Measurements from ENCODE around the gene GPN2.
A peak's percentile ranks its signal among the peaks of the same experiment; 100 is the strongest.
"Not testable (repeated sequence)": the region's sequence is repeated elsewhere in the genome, so short reads cannot be mapped to it uniquely, and the experiment has no call there.

GPN2 gene

GRCh38 chr1:26856604-26857469 is 33.2 kb downstream of the GPN2 start:
- no peak for DNase-seq

DNA sequence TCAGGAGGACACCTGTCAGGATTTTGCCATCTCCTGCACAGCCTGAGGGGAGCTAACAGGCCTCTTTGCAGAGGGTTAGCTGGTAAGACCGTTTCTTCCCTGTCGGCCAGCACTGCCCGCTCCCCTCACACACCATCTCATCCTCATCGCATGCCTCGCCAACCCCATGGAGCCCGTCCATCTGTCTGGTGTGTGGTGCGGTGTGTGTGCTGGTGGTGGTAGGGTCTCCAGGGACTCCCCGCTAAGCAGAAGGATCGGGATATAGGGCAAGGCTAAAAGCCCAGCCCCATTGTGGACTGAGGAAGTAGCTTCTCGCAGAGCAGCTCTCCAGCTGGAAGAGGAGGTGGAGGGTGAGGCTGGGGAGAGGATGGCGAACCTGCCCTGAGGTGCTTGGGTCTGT is 33.9 kb downstream of the GPN2 start:
- DNase-seq: no peak

- no peak for DNase-seq
Observed at GRCh38 chr1:26855636-26856035, 34.4 kb downstream of the GPN2 start.

GRCh38 chr1:26854906-26855305 is 35.2 kb downstream of the GPN2 start:
- DNase-seq: no peak

GRCh38 chr1:26853600-26853999 is 36.5 kb downstream of the GPN2 start:
- DNase-seq: no peak

- peak; percentile 76 for DNase-seq
Observed at GRCh38 chr1:26853156-26853555, 36.9 kb downstream of the GPN2 start.

- DNase-seq: no peak
Observed at GRCh38 chr1:26852701-26853100, 37.4 kb downstream of the GPN2 start.

GRCh38 chr1:26851106-26851684 is 38.9 kb downstream of the GPN2 start:
- DNase-seq: no peak

- no peak for DNase-seq
Observed at GRCh38 chr1:26848941-26849774, 40.9 kb downstream of the GPN2 start.

DNA sequence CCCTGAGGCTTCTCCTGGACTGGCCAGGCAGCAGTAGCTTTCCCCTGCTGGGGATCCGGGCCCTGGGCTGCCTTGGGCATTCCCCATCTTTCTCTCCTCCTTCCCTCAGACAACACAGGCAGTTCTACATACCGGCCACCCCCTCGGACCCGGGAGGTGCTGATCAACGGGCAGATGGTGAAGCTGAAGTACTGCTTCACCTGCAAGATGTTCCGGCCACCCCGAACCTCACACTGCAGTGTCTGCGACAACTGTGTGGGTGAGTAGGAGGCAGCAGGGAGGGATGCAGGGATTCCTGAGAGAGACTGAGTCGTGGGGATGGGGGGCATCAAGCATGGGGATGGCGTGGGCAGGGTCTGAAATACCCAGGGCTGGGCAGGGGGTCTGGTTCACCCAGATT is 41.6 kb downstream of the GPN2 start:
- DNase-seq: no peak

- not testable (repeated sequence) for DNase-seq
Observed at GRCh38 chr1:26847826-26848225, 42.3 kb downstream of the GPN2 start.

GRCh38 chr1:26844424-26845196 is 45.5 kb downstream of the GPN2 start:
- no peak for DNase-seq

- DNase-seq: no peak
Observed at GRCh38 chr1:26839779-26840178, 50.3 kb downstream of the GPN2 start.

DNA sequence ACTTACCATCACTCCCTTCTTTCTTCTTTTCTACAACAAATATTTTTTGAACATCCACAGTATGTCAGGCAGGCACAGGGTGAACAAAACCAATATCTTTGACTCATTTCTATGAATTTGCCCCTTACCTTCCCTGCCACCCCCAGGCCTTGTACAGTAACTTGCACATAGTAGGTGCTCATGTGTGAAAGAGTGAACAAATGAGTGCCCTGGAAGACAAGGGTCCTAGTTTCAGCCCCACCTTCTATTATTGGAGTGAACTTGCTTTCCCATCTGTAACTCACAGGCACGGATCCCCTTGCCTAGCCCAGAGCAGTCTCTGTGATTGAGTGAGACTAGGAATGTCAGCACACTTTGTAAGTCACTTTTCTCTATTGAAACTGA is 50.8 kb downstream of the GPN2 start:
- no peak for DNase-seq

- peak; percentile 62 for DNase-seq
Observed at GRCh38 chr1:26838474-26839338, 51.4 kb downstream of the GPN2 start.

DNA sequence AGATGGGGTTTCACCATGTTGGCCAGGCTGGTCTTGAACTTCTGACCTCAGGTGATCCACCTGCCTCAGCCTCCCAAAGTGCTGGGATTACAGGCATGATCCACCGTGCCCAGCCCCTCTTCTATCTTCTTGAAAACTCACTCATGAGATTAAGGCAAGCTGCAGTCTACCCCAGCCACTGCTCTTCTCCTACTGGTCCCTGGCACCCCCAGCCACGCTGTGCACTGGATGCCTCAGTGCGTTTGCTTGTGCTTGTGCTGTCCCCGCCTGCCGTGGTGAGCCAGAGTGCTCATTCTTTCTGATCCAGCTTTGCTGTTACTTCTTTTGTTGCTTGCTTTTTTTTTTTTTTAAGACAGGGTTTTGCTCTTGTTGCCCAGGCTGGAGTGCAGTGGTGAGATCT is 52.4 kb downstream of the GPN2 start:
- DNase-seq: not testable (repeated sequence)

DNA sequence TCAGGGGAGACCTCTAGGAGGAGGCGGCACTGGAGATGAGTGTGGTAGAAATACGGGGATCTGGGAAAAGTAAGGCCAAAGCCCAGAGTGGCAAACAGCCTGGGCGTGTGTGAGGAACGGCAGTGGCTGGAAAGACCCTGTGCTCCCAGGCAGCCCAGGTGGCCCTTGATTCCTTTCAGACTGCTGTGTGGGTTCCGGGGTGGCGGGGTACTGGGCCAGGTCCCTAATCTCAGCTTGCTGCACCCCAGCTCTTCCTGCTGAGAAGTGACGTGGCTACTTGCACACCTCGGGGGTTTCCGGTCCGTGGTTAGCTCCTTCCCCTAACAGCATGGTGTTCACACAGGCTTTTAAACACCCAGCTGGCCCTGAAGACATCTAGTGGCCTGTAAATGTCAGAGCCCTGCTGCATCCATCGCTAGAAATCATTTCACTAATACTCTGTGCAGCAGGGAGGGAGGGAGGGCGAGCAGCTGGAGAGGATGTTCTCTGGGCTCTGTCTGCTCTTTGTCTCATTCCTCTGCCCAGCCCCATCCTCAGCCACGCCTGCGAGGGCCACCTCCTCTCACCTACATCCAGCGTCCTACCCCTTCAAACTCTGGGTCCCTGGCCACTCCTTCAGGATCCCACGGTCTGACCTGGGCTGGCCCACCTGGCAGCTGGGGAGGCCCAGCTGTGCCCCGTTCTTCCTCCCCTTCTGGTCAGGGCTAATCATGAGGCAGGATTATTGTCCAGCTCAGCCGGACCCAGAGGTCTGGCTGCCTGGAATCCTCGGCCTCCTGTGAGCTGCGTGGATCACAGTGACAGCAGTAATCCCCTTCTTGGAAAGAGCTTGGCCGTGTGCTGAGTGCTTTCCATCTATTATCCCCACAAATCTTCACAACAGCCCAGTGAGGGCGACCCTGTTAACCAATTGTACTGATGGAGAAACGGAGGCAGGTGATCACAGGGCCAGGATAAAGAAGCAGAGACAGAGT is 56.4 kb downstream of the GPN2 start:
- DNase-seq: peak; percentile 96

DNA sequence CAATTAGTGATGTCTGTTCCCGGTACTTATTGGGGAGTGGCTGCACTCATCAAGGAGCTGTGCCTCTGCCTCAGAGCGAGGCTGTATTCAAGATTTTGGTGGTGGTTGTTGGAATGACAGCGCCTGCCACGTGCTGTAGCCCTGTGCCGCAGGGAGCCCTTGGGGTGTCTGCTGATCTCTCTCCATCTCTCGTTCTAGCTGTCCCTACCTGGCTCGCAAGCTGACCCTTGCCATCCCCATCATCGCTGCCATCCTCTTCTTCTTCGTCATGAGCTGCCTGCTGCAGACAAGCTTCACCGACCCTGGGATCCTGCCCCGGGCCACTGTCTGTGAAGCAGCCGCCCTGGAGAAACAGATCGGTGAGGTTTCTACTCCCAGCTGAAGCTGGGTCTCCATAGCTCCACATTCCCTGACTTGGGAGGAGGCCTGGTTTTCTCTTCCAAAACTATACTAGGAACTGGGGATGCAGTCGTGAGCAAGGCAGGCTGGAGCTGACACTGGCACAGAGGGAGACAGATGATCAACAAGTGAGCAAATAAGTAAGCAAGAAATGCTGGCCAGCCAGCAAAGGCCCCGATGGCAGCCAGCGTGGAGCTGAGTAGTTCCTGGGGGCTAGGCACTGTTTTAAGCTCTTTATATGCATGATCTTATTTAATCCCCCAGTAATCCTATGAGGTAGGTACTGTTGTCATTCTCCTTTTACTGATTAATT is 57.7 kb downstream of the GPN2 start:
- DNase-seq: no peak

- DNase-seq: peak; percentile 27
Observed at GRCh38 chr1:26831546-26832248, 58.4 kb downstream of the GPN2 start.
